Transverse colon (tissue), 4 donors: ENCODE data around the gene WASHC2C.
"Not testable (repeated sequence)": the region's sequence is repeated elsewhere in the genome, so short reads cannot be mapped to it uniquely, and the experiment has no call there.

Experiments
- CTCF ChIP-seq, 5 experiments: fragments of 200-600 bp in 3 of 5; fragments of 450-650 bp in 2 of 5; sonication (generic) in 3 of 5; IDR thresholded peaks; 1 replicate in 2 of 5; 2 replicates in 3 of 5; pipeline ENCODE4 v1.5.1; 2016 to 2017; ENCODE audit warnings: antibody characterized with exemption in 5 of 5, inconsistent platforms in 3 of 5, mild to moderate bottlenecking in 2 of 5, moderate library complexity in 1 of 5
- EP300 ChIP-seq: sonication (generic); formaldehyde crosslinking; IDR thresholded peaks from one replicate; pipeline ENCODE4 v1.6.1; 2017; ENCODE audit warnings: antibody characterized with exemption, low read depth
- POLR2A ChIP-seq: fragments of 450-650 bp; IDR thresholded peaks from one replicate; pipeline ENCODE4 v1.6.1; 2016; ENCODE audit warnings: antibody characterized with exemption, mild to moderate bottlenecking, moderate library complexity
- POLR2AphosphoS5 ChIP-seq, 3 donors: sonication (generic); formaldehyde crosslinking; IDR thresholded peaks; one replicate each; pipeline ENCODE4 v1.6.1; 2016; ENCODE audit warnings: antibody characterized with exemption in 3 of 3

DNA sequence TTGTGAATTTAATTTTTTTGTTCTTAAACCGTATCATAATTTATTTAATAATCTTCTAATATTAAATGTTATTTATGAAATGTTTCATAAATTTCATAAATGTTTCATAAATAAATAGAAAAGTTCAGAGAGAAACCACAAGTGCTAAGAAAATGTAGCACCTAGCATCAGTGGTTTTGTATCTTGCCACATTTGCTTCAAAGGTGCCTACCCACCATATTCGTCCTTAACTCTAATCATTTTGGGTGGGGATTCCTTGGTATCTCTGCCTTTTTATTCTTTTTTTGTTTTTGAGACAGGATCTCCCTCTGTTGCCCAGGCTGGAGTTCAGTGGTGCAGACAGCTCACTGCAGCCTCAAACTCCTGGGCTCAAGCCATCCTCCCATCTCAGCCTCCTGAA lies 7.4 kb downstream of the WASHC2C start:
- not testable (repeated sequence) for TF ChIP-seq CTCF (IDR thresholded peaks at IDR 0.05); POLR2A; POLR2AphosphoS5 (IDR thresholded peaks at IDR 0.05); EP300
